ENCODE data around the gene HSBP1L1. TPM values are rescaled to one million over a fixed set of nuclear protein-coding genes. Genes with fewer than 3 reads are reported as not detected.

The HSBP1L1 gene
- 7.9 TPM for total RNA-seq
- long read RNA-seq, partial matches to known transcripts, result 0 of 3 reads
- long read RNA-seq, other reads (novel, unspliced or antisense), result 2 of 3 reads

DNA sequence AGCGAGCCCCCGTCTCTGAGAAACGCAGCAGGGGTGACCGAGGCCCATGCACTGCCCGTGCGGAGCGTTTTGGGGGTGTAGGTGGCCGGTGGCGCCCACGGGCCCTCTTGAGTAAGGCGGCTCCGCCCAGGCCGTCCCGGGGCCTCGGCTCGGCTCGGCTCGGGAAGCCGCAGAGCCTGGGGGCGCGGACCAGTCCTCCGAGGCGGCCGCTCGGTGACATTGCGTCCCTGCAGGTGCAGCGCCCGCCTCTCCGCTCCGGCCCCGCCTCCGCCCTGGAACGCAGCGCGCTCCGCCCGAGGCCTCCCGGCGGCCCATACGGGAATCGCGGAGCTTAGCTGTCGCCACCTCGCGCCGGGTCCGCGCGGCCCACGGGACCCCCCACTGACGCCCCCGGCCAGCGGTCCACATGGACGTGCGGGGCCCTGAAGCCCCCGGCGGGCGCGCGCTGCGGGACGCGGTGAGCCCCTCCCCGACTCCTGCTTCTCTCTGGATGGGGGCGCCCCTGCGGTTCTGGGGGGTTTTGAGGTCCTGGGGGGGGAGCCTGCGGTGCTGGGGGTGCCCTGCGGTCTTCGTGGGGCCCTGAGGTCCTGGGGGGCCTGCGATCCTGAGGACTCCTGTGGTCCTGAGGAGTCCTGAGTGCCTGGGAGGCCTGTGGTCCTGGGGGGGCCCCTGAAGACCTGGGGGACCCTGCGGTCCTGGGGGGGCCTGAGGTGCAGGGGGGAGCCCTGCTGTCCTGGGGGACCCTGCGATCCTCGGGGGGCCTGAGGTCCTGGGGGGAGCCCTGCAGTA lies at the start of gene HSBP1L1:
Gene HSBP1L1, plus strand, starts transcription at position 314 of the 789 bp plus-strand sequence. Its CDS starts 93 bp downstream, at position 407.
- intact Hi-C loops (cut with DNase I), result no loop called here
- DNase-seq (ENCODE audit: low spot score), result peak; percentile 74

DNA sequence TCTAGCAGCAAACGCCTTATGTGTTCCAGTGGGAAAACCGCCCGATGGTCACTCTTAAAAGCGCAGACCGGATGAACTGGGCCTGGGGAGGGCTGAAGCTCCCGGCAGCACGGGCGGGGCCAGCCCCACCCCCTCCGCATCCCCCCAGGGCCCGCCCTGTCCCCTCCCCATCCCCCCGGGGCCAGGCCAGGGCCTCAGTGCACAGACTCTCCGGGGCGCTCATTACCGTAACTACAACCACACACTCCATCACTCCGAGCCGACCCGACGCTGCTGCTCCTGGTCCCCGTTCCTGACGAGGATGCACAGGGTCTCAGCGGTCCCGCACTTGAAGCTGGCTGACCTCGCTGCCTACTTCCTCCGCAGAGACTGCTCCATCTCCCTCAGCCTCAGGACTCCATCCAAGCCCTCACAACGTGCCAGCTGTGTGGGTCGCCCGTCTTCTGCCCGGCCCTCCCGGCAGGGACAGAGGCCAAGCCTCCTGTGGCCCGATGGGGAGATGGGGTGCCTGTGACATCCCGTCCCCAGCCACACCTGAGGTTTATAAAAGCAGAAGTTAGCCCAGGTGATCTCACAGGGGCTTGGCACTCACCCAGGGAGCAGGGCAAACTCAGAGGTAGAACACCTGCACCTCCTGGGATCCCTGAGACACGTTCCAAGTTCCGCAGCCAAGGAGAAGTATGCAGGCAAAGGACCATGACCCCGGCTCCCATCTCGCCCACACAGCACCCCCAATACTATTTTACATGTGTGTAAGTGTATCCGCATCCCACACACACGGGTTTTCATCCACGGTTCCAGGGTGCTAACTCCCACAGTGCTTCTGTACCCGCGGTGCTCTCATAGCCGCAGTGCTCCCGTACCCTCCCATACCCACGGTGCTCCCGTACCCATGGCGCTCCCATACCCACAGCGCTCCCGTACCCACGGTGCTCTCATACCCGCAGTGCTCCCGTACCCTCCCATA lies 49.0 kb upstream of the HSBP1L1 start:
- DNase-seq (ENCODE audit: low spot score), result peak; percentile 57
- intact Hi-C loops (cut with DNase I), result no loop called here

- intact Hi-C loops (cut with DNase I), result no loop called here
- DNase-seq (ENCODE audit: low spot score), result peak; percentile 22
Observed at GRCh38 chr18:79916128-79916494, 48.3 kb upstream of the HSBP1L1 start.

- intact Hi-C loops (cut with DNase I), result no loop called here
- DNase-seq (ENCODE audit: low spot score), result peak; percentile 68
Observed at GRCh38 chr18:79916546-79917168, 47.8 kb upstream of the HSBP1L1 start.

DNA sequence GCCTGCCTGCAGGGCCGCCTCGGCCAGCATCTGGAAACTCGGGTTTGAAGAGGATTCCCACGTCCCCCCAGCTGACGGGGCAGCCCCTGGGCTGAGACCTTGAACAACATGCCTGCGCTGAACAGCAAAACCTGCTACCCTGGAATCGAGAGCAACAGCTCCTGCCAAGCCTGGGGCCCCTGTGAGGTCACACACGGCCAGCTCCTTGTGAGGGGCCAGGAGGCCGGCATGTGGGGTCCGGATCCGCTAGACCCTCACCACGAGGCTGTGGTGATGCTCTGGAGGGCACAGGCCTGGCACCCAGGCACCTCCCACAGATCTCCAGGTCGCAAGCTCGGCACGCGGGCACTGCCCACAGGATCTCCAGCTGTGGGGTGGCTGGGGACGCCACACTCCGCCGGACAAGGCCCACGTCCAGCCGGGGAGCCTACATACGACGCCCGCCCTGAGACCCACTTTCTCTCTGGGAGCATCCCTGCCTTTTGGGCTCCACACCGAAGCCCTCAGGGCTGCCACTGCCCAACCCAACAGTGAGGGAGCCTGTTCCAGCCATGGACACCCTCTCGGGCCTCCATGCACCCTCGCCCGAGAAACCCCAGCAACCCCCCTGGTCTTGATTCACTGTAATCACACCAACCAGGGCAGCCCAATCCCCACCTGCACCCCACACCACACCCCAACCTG lies 47.1 kb upstream of the HSBP1L1 start:
- intact Hi-C loops (cut with DNase I), result no loop called here
- DNase-seq (ENCODE audit: low spot score), result peak; percentile 70

- intact Hi-C loops (cut with DNase I), result no loop called here
- peak; percentile 53 for DNase-seq (ENCODE audit: low spot score)
Observed at GRCh38 chr18:79917853-79918614, 46.4 kb upstream of the HSBP1L1 start.

GRCh38 chr18:79918615-79919011 lies 45.8 kb upstream of the HSBP1L1 start:
- peak; percentile 31 for DNase-seq (ENCODE audit: low spot score)
- intact Hi-C loops (cut with DNase I), result no loop called here

DNA sequence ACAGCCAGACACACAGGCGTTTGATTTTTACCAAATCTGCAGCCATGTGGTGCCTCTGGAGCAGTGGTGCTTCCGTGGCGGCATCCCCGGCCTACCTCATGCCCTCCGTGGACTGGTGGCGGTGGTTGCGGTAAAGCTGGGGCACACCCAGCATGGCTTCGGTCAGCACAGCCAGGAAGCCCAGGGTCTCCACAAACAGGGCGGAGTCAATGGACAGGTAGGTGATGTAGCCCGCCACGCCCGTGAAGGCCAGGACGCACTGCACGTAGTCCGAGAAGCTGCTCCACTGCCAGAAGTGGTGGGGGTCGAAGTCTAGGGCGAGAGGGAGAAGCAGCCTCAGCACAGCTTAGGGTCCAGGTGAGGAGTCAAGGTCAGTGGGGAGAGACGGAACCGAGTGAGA lies 45.4 kb upstream of the HSBP1L1 start:
- intact Hi-C loops (cut with DNase I), result no loop called here
- peak; percentile 65 for DNase-seq (ENCODE audit: low spot score)

DNA sequence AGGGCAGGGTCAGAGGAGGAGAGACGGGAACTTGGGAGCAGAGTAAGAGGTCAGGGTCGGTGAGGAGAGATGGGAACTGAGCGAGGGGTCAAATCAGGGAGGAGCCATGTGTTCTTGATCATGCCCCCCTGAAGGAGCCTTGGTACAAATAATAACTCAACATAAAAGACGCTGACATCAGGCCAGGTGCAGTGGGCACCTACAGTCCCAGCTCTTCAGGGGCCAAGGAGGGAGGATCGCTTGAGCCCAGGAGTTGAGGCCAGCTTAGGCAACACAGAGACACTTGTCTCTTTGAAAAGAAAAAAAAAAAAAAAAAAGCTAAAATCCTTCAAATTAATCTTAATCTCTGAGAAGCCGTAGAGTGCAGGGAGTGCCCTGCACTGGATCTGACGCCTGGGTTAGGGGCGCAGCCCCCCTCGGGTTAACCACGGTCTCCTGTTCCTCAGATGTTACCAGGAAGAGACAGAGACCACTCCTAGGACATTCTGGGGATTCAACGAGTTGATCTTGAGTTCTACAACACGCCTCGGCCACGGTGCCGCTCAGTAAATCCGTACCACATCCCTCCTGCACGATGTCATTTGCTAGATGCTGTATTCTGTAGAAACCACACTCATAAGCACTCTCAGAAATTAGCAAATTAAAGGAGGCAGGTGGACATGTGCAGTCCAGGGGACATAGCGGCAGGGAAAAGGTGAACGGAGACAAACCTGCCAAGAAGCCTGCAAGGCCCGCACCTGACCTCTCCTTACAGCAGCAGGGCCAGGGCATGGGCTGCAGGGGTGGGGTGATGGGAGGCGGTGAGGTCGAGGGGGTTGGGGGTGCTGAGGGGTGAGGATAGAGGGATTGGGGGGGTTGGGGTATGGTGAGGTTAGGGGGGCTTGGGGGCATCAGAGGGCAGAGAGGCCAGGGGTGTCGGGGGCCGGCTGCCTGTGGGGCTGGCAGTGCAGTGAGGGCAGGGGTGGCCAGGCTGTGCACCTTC lies 42.2 kb upstream of the HSBP1L1 start:
- peak; percentile 12 for DNase-seq (ENCODE audit: low spot score)
- intact Hi-C loops (cut with DNase I), result no loop called here

GRCh38 chr18:79922971-79923411 lies 41.5 kb upstream of the HSBP1L1 start:
- peak; percentile 53 for DNase-seq (ENCODE audit: low spot score)
- intact Hi-C loops (cut with DNase I), result no loop called here

GRCh38 chr18:79923896-79924585 lies 40.4 kb upstream of the HSBP1L1 start:
- intact Hi-C loops (cut with DNase I), result no loop called here
- DNase-seq (ENCODE audit: low spot score), result peak; percentile 68

- intact Hi-C loops (cut with DNase I), result no loop called here
- DNase-seq (ENCODE audit: low spot score), result peak; percentile 75
Observed at GRCh38 chr18:79924814-79925731, 39.4 kb upstream of the HSBP1L1 start.

DNA sequence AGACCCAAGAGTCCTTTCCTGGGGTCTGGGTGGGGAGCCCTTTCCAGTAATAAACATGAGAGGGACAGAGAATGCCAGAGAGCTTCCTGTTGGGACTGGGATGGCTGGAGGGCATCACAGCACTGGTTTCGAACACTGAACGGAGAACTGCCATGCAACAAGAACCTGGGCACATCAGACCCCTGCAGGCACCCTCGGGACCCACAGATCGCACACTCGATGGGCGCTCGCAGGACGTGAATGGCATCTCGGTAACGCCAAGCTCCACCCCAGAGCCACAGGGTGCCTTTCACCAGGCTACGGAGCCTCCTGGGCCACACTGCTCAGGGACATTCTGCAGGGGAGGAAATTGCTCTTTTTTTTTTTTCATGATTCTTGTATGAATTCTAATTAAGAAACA lies 38.1 kb upstream of the HSBP1L1 start:
- intact Hi-C loops (cut with DNase I), result no loop called here
- DNase-seq (ENCODE audit: low spot score), result no peak

- peak; percentile 55 for DNase-seq (ENCODE audit: low spot score)
- intact Hi-C loops (cut with DNase I), result no loop called here
Observed at GRCh38 chr18:79926715-79927606, 37.5 kb upstream of the HSBP1L1 start.
